ENCODE results near the gene ISOC2.

- TF ChIP-seq ARNT (IDR thresholded peaks at IDR 0.05) = no peak
- no peak for TF ChIP-seq LEF1 (IDR thresholded peaks at IDR 0.05; ENCODE audit: borderline replicate concordance)
- TF ChIP-seq ELF4 (IDR thresholded peaks at IDR 0.05) = no peak
- no peak for TF ChIP-seq TARDBP (IDR thresholded peaks at IDR 0.05)
- no peak for TF ChIP-seq FOXA1 (IDR thresholded peaks at IDR 0.05)
- TF ChIP-seq L3MBTL2 (conservative IDR thresholded peaks at IDR 0.05) = no peak
- no peak for TF ChIP-seq CTBP1 (IDR thresholded peaks at IDR 0.05; ENCODE audit: borderline replicate concordance)
Observed at GRCh38 chr19:55444646-55445045, 16.8 kb downstream of the ISOC2 start.
